ENCODE measurements around the gene NAPG.
"Not testable (repeated sequence)": the region's sequence is repeated elsewhere in the genome, so short reads cannot be mapped to it uniquely, and the experiment has no call there.

Gene NAPG

GRCh38 chr18:10577842-10578572 is 52.2 kb downstream of the NAPG start:
- not testable (repeated sequence) for H3K36me3 Mint-ChIP-seq (ENCODE audit: insufficient read depth); ATAC-seq (replicated peaks; ENCODE audit: extremely low read depth, poor library complexity, severe bottlenecking); H3K4me3 Mint-ChIP-seq; H3K27me3 Mint-ChIP-seq; DNase-seq (ENCODE audit: low spot score in 2 of 2); H3K27ac Mint-ChIP-seq (ENCODE audit: low read depth); H3K4me1 Mint-ChIP-seq; H3K9me3 Mint-ChIP-seq

GRCh38 chr18:10578573-10578899 is 52.7 kb downstream of the NAPG start:
- not testable (repeated sequence) for H3K36me3 Mint-ChIP-seq (ENCODE audit: insufficient read depth); H3K27me3 Mint-ChIP-seq; H3K4me3 Mint-ChIP-seq; DNase-seq (ENCODE audit: low spot score in 2 of 2); H3K4me1 Mint-ChIP-seq; H3K27ac Mint-ChIP-seq (ENCODE audit: low read depth); ATAC-seq (replicated peaks; ENCODE audit: extremely low read depth, poor library complexity, severe bottlenecking); H3K9me3 Mint-ChIP-seq

- H3K27ac Mint-ChIP-seq (ENCODE audit: low read depth) = no peak overlapping the region
Measured at GRCh38 chr18:10579079-10579867, 53.4 kb downstream of the NAPG start.

GRCh38 chr18:10580215-10580614 is 54.4 kb downstream of the NAPG start:
- no peak for ATAC-seq (replicated peaks; ENCODE audit: extremely low read depth, poor library complexity, severe bottlenecking)
- no peaks in the 10 kb centered on the region for H3K9me3 Mint-ChIP-seq
- H3K27ac Mint-ChIP-seq (ENCODE audit: low read depth) = no peak overlapping the region
- H3K4me1 Mint-ChIP-seq = no peaks in the 10 kb centered on the region
- no peak for DNase-seq (ENCODE audit: low spot score in 2 of 2)
- H3K36me3 Mint-ChIP-seq (ENCODE audit: insufficient read depth) = no peaks in the 10 kb centered on the region
- H3K4me3 Mint-ChIP-seq = no peak overlapping the region
- no peaks in the 10 kb centered on the region for H3K27me3 Mint-ChIP-seq

More at GRCh38 chr18:10579079-10579867, 53.4 kb downstream of the NAPG start:
- DNase-seq (ENCODE audit: low spot score in 2 of 2) = no peak
- H3K9me3 Mint-ChIP-seq = no peaks in the 10 kb centered on the region
- no peaks in the 10 kb centered on the region for H3K27me3 Mint-ChIP-seq
- no peaks in the 10 kb centered on the region for H3K4me1 Mint-ChIP-seq
- ATAC-seq (replicated peaks; ENCODE audit: extremely low read depth, poor library complexity, severe bottlenecking) = no peak
- no peaks in the 10 kb centered on the region for H3K36me3 Mint-ChIP-seq (ENCODE audit: insufficient read depth)
- no peak overlapping the region for H3K4me3 Mint-ChIP-seq

GRCh38 chr18:10585260-10585659 is 59.4 kb downstream of the NAPG start:
- no peak for ATAC-seq (replicated peaks; ENCODE audit: extremely low read depth, poor library complexity, severe bottlenecking)
- H3K9me3 Mint-ChIP-seq = no peaks in the 10 kb centered on the region

GRCh38 chr18:10588975-10589374 is 63.1 kb downstream of the NAPG start:
- H3K4me3 Mint-ChIP-seq = no peak overlapping the region
- H3K9me3 Mint-ChIP-seq = no peaks in the 10 kb centered on the region
- H3K27me3 Mint-ChIP-seq = peaks cover 8% of the 10 kb centered on the region
- DNase-seq (ENCODE audit: low spot score in 2 of 2) = no peak
- no peak overlapping the region for H3K27ac Mint-ChIP-seq (ENCODE audit: low read depth)
- ATAC-seq (replicated peaks; ENCODE audit: extremely low read depth, poor library complexity, severe bottlenecking) = no peak
- H3K4me1 Mint-ChIP-seq = no peaks in the 10 kb centered on the region
- no peaks in the 10 kb centered on the region for H3K36me3 Mint-ChIP-seq (ENCODE audit: insufficient read depth)

More at GRCh38 chr18:10585260-10585659, 59.4 kb downstream of the NAPG start:
- H3K4me1 Mint-ChIP-seq = no peaks in the 10 kb centered on the region
- H3K4me3 Mint-ChIP-seq = no peak overlapping the region
- H3K27me3 Mint-ChIP-seq = no peaks in the 10 kb centered on the region
- H3K36me3 Mint-ChIP-seq (ENCODE audit: insufficient read depth) = no peaks in the 10 kb centered on the region
- DNase-seq (ENCODE audit: low spot score in 2 of 2) = no peak
- no peak overlapping the region for H3K27ac Mint-ChIP-seq (ENCODE audit: low read depth)

- no peak for ATAC-seq (replicated peaks; ENCODE audit: extremely low read depth, poor library complexity, severe bottlenecking)
- H3K4me1 Mint-ChIP-seq = no peaks in the 10 kb centered on the region
Measured at GRCh38 chr18:10590412-10590811, 64.6 kb downstream of the NAPG start.

GRCh38 chr18:10591896-10592295 is 66.1 kb downstream of the NAPG start:
- Mint-ChIP-seq H3K4me3 (no peak overlapping the region), H3K4me1 (no peaks in the 10 kb centered on the region), H3K27ac (ENCODE audit: low read depth) (no peak overlapping the region), H3K27me3 (peaks cover 8% of the 10 kb centered on the region), H3K36me3 (ENCODE audit: insufficient read depth) (no peaks in the 10 kb centered on the region), H3K9me3 (no peaks in the 10 kb centered on the region)
- no peak for DNase-seq (ENCODE audit: low spot score in 2 of 2)
- ATAC-seq (replicated peaks; ENCODE audit: extremely low read depth, poor library complexity, severe bottlenecking) = no peak

More at GRCh38 chr18:10590412-10590811, 64.6 kb downstream of the NAPG start:
- no peaks in the 10 kb centered on the region for H3K9me3 Mint-ChIP-seq
- DNase-seq (ENCODE audit: low spot score in 2 of 2) = no peak
- H3K4me3 Mint-ChIP-seq = no peak overlapping the region
- H3K27me3 Mint-ChIP-seq = peaks cover 8% of the 10 kb centered on the region
- H3K27ac Mint-ChIP-seq (ENCODE audit: low read depth) = no peak overlapping the region
- H3K36me3 Mint-ChIP-seq (ENCODE audit: insufficient read depth) = no peaks in the 10 kb centered on the region

GRCh38 chr18:10593366-10594022 is 67.7 kb downstream of the NAPG start:
- H3K27ac Mint-ChIP-seq (ENCODE audit: low read depth); ATAC-seq (replicated peaks; ENCODE audit: extremely low read depth, poor library complexity, severe bottlenecking); H3K4me3 Mint-ChIP-seq; DNase-seq (ENCODE audit: low spot score in 2 of 2); H3K9me3 Mint-ChIP-seq; H3K4me1 Mint-ChIP-seq; H3K27me3 Mint-ChIP-seq; H3K36me3 Mint-ChIP-seq (ENCODE audit: insufficient read depth): not testable (repeated sequence)

GRCh38 chr18:10595917-10596316 is 70.1 kb downstream of the NAPG start:
- not testable (repeated sequence) for ATAC-seq (replicated peaks; ENCODE audit: extremely low read depth, poor library complexity, severe bottlenecking); H3K36me3 Mint-ChIP-seq (ENCODE audit: insufficient read depth); H3K9me3 Mint-ChIP-seq; H3K4me1 Mint-ChIP-seq; DNase-seq (ENCODE audit: low spot score in 2 of 2); H3K27me3 Mint-ChIP-seq; H3K27ac Mint-ChIP-seq (ENCODE audit: low read depth); H3K4me3 Mint-ChIP-seq

GRCh38 chr18:10597695-10598094 is 71.9 kb downstream of the NAPG start:
- not testable (repeated sequence) for ATAC-seq (replicated peaks; ENCODE audit: extremely low read depth, poor library complexity, severe bottlenecking); DNase-seq (ENCODE audit: low spot score in 2 of 2)

GRCh38 chr18:10600701-10601100 is 74.9 kb downstream of the NAPG start:
- not testable (repeated sequence) for H3K4me3 Mint-ChIP-seq; H3K9me3 Mint-ChIP-seq; DNase-seq (ENCODE audit: low spot score in 2 of 2); ATAC-seq (replicated peaks; ENCODE audit: extremely low read depth, poor library complexity, severe bottlenecking); H3K27ac Mint-ChIP-seq (ENCODE audit: low read depth); H3K27me3 Mint-ChIP-seq; H3K4me1 Mint-ChIP-seq; H3K36me3 Mint-ChIP-seq (ENCODE audit: insufficient read depth)

More at GRCh38 chr18:10597695-10598094, 71.9 kb downstream of the NAPG start:
- H3K36me3 Mint-ChIP-seq (ENCODE audit: insufficient read depth); H3K9me3 Mint-ChIP-seq; H3K27ac Mint-ChIP-seq (ENCODE audit: low read depth); H3K27me3 Mint-ChIP-seq; H3K4me1 Mint-ChIP-seq; H3K4me3 Mint-ChIP-seq: not testable (repeated sequence)

All from central memory CD8-positive, alpha-beta T cell (primary cell).